ENCODE measurements around the gene NUPR1.

DNA sequence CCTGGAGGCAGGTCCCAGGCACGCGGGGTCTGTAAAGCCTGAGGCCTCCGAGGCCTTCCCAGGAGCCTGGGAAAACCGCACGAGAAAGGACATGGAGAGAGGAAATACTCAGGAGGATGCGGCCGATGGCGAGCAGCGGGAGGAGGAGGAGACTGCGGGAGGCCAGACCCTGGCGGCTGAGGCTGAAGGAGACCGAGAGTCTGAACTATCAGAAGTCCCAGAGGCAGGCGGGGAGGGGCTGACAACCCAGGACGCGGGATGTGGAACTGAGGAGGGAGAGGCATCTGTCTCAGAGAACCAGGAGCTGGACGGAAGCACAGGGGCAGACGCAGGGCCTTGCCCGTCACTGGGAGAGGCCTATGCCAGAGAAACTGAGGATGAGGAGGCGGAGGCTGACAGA, 41.9 kb downstream of the NUPR1 start:
- TF ChIP-seq, protein P1, sequence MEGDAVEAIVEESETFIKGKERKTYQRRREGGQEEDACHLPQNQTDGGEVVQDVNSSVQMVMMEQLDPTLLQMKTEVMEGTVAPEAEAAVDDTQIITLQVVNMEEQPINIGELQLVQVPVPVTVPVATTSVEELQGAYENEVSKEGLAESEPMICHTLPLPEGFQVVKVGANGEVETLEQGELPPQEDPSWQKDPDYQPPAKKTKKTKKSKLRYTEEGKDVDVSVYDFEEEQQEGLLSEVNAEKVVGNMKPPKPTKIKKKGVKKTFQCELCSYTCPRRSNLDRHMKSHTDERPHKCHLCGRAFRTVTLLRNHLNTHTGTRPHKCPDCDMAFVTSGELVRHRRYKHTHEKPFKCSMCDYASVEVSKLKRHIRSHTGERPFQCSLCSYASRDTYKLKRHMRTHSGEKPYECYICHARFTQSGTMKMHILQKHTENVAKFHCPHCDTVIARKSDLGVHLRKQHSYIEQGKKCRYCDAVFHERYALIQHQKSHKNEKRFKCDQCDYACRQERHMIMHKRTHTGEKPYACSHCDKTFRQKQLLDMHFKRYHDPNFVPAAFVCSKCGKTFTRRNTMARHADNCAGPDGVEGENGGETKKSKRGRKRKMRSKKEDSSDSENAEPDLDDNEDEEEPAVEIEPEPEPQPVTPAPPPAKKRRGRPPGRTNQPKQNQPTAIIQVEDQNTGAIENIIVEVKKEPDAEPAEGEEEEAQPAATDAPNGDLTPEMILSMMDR (IDR thresholded peaks at IDR 0.05): no peak
- TF ChIP-seq POLR2A (IDR thresholded peaks at IDR 0.05): no peak
